ENCODE results near the gene HIBADH. TPM values are rescaled to one million over a fixed set of nuclear protein-coding genes. Genes with fewer than 3 reads are reported as not detected.

HIBADH gene
- total RNA-seq, 1 donor from 2014 or later: 25.3 TPM

DNA sequence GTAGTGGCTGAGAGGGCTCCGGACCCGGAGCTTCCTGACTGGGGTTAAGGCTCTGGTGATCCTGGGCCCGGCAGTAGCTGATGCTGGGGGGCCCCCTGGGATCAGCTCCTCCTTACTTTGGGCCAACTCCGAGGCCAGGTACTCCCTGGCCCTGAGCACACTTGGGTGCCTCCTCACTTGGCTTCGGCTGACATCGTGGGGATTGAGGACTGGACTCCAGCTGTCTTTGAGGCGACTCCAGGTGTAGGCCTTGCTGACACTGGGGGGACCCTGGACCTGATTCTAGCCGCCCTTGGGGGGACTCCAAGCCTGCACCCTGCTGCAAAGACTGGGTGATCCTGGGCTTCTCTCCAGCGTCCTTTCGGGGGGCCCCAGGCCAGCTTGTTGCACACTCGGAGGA is 170.5 kb downstream of the HIBADH start:
- Mint-ChIP-seq H3K4me3 (ENCODE audit: low read depth) (no peak overlapping the region), H3K36me3 (ENCODE audit: insufficient read depth) (no peaks in the 10 kb centered on the region), H3K27me3 (peaks cover 3% of the 10 kb centered on the region), H3K9me3 (ENCODE audit: low read depth) (no peaks in the 10 kb centered on the region), H3K4me1 (ENCODE audit: low read depth) (no peaks in the 10 kb centered on the region), H3K27ac (no peak overlapping the region)
- TF ChIP-seq CTCF (IDR thresholded peaks at IDR 0.05; ENCODE audit: unreplicated experiment): no peak
- no peak for DNase-seq (ENCODE audit: low spot score, unreplicated experiment)

DNA sequence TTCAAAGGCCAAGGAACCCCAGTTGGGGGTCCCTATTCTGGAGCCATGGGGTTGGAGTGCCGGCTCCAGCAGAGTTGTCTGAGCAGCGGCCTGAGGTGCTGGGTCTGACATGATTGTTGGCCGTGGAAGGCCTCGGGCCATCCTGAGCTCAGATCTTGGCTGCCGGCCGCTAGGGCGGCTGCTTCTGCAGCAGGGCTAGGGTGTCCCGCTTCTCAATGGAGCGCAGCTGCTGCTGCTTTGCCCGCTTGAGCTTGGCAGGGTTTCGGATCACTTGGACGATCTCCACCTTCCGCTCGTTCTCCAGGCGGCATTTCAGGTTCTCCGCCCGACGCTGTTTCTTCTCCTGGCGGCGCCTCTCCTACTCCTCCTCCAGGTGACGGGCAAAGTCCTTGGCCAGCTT is 171.1 kb downstream of the HIBADH start:
- Mint-ChIP-seq H3K27me3 (peaks cover 3% of the 10 kb centered on the region), H3K27ac (no peak overlapping the region), H3K4me3 (ENCODE audit: low read depth) (no peak overlapping the region), H3K36me3 (ENCODE audit: insufficient read depth) (no peaks in the 10 kb centered on the region), H3K4me1 (ENCODE audit: low read depth) (no peaks in the 10 kb centered on the region), H3K9me3 (ENCODE audit: low read depth) (no peaks in the 10 kb centered on the region)
- no peak for TF ChIP-seq CTCF (IDR thresholded peaks at IDR 0.05; ENCODE audit: unreplicated experiment)
- DNase-seq (ENCODE audit: low spot score, unreplicated experiment): no peak

- DNase-seq (ENCODE audit: low spot score, unreplicated experiment): no peak
- peaks cover 3% of the 10 kb centered on the region for H3K27me3 Mint-ChIP-seq
- no peaks in the 10 kb centered on the region for H3K4me1 Mint-ChIP-seq (ENCODE audit: low read depth)
- H3K36me3 Mint-ChIP-seq (ENCODE audit: insufficient read depth): no peaks in the 10 kb centered on the region
- H3K27ac Mint-ChIP-seq: no peak overlapping the region
- TF ChIP-seq CTCF (IDR thresholded peaks at IDR 0.05; ENCODE audit: unreplicated experiment): no peak
- H3K4me3 Mint-ChIP-seq (ENCODE audit: low read depth): no peak overlapping the region
- H3K9me3 Mint-ChIP-seq (ENCODE audit: low read depth): no peaks in the 10 kb centered on the region
Measured at GRCh38 chr7:27487509-27487908, 175.2 kb downstream of the HIBADH start.

- Mint-ChIP-seq H3K27me3 (peaks cover 3% of the 10 kb centered on the region), H3K27ac (no peak overlapping the region), H3K9me3 (ENCODE audit: low read depth) (no peaks in the 10 kb centered on the region), H3K36me3 (ENCODE audit: insufficient read depth) (no peaks in the 10 kb centered on the region), H3K4me1 (ENCODE audit: low read depth) (no peaks in the 10 kb centered on the region), H3K4me3 (ENCODE audit: low read depth) (no peak overlapping the region)
- no peak for DNase-seq (ENCODE audit: low spot score, unreplicated experiment)
- no peak for TF ChIP-seq CTCF (IDR thresholded peaks at IDR 0.05; ENCODE audit: unreplicated experiment)
Measured at GRCh38 chr7:27484451-27484850, 178.2 kb downstream of the HIBADH start.

DNA sequence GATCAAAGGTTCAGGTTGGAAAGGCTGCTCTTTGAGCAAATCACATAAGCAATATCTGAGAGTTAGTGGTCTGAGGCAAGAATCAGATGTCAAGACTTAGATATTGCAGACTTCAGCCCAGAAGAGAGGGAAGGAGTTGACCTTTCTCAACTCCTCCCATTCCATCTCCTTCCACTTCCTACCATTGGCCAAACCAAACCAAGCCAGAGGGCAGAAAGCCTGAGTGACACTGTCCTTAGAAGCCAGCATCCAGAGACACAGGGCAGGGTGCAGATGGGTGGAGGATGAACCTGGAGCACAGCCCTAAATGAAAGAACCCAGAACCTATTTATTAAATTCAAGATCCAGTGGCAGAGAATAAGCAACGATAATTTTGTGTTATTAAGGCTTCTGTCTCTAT is 180.5 kb downstream of the HIBADH start:
- H3K9me3 Mint-ChIP-seq (ENCODE audit: low read depth): no peaks in the 10 kb centered on the region
- H3K27me3 Mint-ChIP-seq: no peaks in the 10 kb centered on the region
- no peak overlapping the region for H3K4me3 Mint-ChIP-seq (ENCODE audit: low read depth)
- no peaks in the 10 kb centered on the region for H3K36me3 Mint-ChIP-seq (ENCODE audit: insufficient read depth)
- no peaks in the 10 kb centered on the region for H3K4me1 Mint-ChIP-seq (ENCODE audit: low read depth)
- TF ChIP-seq CTCF (IDR thresholded peaks at IDR 0.05; ENCODE audit: unreplicated experiment): no peak
- no peak for DNase-seq (ENCODE audit: low spot score, unreplicated experiment)
- H3K27ac Mint-ChIP-seq: no peak overlapping the region

Data from progenitor cell of endocrine pancreas (in vitro differentiated cells).